K562 (cell line): ENCODE data around the gene ERC2. TPM values are rescaled to one million over a fixed set of nuclear protein-coding genes. Genes with fewer than 3 reads are reported as not detected.

ENCODE experiments used
- ATAC-seq: fragments of 200-7000 bp; cut with Tn5 transposase; 3 replicates; pipeline ENCODE4 v1.9.1; 2020; ENCODE audit warnings: moderate library complexity
- BruUV-seq: library from RNA; stranded (reverse); fragments of 400-500 nt; replicated peaks from 2 replicates; lab custom pipeline; 2021; lab: Mats Ljungman, UMichigan
- CTCF ChIA-PET: fragments of 300-600 bp; formaldehyde crosslinking; extraction: SDS; loops from one replicate; lab custom pipeline; 2021; ENCODE audit warnings: low intra/inter-chr PET ratio; lab: Yijun Ruan, JAX
- POLR2A ChIA-PET: fragments of 300-600, 350-650 bp; sonication (Branson Sonifier 250); formaldehyde crosslinking; extraction: SDS; loops from one replicate; lab custom pipeline; 2021; ENCODE audit warnings: antibody characterized with exemption, inconsistent platforms; lab: Yijun Ruan, JAX
- DNase-seq, 4 experiments: peaks; one replicate each; pipeline versions ENCODE4 v3.0.0 to v3.0.0-alpha.2; 2011 to 2018; ENCODE audit warnings: low spot score in 3 of 4, mixed read lengths in 3 of 4; ENCODE audit errors: extremely low read depth in 1 of 4
- FAIRE-seq: peaks from 2 replicates; lab custom pipeline; 2011; peaks lifted over from hg19 to GRCh38; lab: Jason Lieb, UNC
- H2AFZ ChIP-seq: 2 replicates; pipeline ENCODE4 v1.6.0; 2011; ENCODE audit warnings: low read depth, low read length, control low read depth, inconsistent platforms
- H3K27ac ChIP-seq: fragments of 200-600 bp; 3 replicates; pipeline ENCODE4 v1.8.0; 2011; ENCODE audit warnings: low read depth, mild to moderate bottlenecking, control low read depth, inconsistent platforms, low read length, moderate library complexity, mixed read lengths; ENCODE audit errors: extremely low read depth
- H3K27me3 ChIP-seq, 2 experiments: fragments of 300-600 bp in 1 of 2; 2 replicates in 1 of 2; 3 replicates in 1 of 2; pipeline versions ENCODE4 v1.6.0 to v1.8.0; 2011; ENCODE audit warnings: inconsistent platforms in 2 of 2, low read length in 2 of 2, mild to moderate bottlenecking in 1 of 2, mixed read lengths in 1 of 2, moderate library complexity in 1 of 2; ENCODE audit not compliant: control insufficient read depth in 2 of 2, insufficient read depth in 2 of 2
- H3K36me3 ChIP-seq: fragments of 300-600 bp; 3 replicates; pipeline ENCODE4 v1.8.0; 2011; ENCODE audit warnings: mild to moderate bottlenecking, low read length, inconsistent platforms; ENCODE audit not compliant: control insufficient read depth, insufficient read depth
- H3K4me1 ChIP-seq, 2 experiments: fragments of 200-600 bp in 1 of 2; replicated peaks in 1 of 2; 2 replicates in 1 of 2; 3 replicates in 1 of 2; pipeline versions ENCODE4 v1.5.1 to v1.8.0; 2011; ENCODE audit warnings: inconsistent platforms in 2 of 2, low read length in 2 of 2, mild to moderate bottlenecking in 1 of 2, mixed read lengths in 1 of 2, moderate library complexity in 1 of 2; ENCODE audit not compliant: control insufficient read depth in 2 of 2, insufficient read depth in 2 of 2
- H3K4me2 ChIP-seq: 2 replicates; pipeline ENCODE4 v1.6.1; 2011; ENCODE audit warnings: low read length, control low read depth, inconsistent platforms, mixed read lengths; ENCODE audit not compliant: insufficient read depth
- H3K4me3 ChIP-seq: fragments of 200-600 bp; sonication (generic), shearing (Covaris generic); 2 replicates; pipeline ENCODE4 v1.5.1; 2016; ENCODE audit warnings: control low read depth, inconsistent platforms
- H3K79me2 ChIP-seq: fragments of 200-600 bp; 3 replicates; pipeline ENCODE4 v1.8.0; 2011; ENCODE audit warnings: low read length, inconsistent platforms; ENCODE audit not compliant: control insufficient read depth, insufficient read depth
- H3K9ac ChIP-seq, 2 experiments: 2 replicates each; pipeline versions ENCODE4 v1.6.0 to v1.6.1; 2011; ENCODE audit warnings: low read depth in 2 of 2, low read length in 2 of 2, control low read depth in 1 of 2, inconsistent platforms in 1 of 2, mild to moderate bottlenecking in 1 of 2, mixed read lengths in 1 of 2; ENCODE audit not compliant: insufficient read depth in 1 of 2
- H3K9me1 ChIP-seq: one replicate; pipeline ENCODE4 v1.6.0; 2011; ENCODE audit warnings: inconsistent platforms, mild to moderate bottlenecking, low read length, moderate library complexity; ENCODE audit not compliant: control insufficient read depth, insufficient read depth
- H3K9me3 ChIP-seq: replicated peaks from 2 replicates; pipeline ENCODE4 v1.5.1; 2011; ENCODE audit warnings: low read depth, low read length, inconsistent platforms; ENCODE audit not compliant: control insufficient read depth, insufficient read depth
- H4K20me1 ChIP-seq: replicated peaks from 2 replicates; pipeline ENCODE4 v1.6.1; 2011; ENCODE audit warnings: low read length, inconsistent platforms, mixed read lengths; ENCODE audit not compliant: control insufficient read depth, insufficient read depth
- MEF2D ChIP-seq: conservative IDR thresholded peaks from 2 replicates; pipeline ENCODE4 v1.6.1; 2016; ENCODE audit warnings: low read depth, missing genetic modification characterization, missing compliant biosample characterization
- WGBS: fragments of 100-300 bp; shearing (Covaris generic); methylation state at CpG from one replicate; pipeline ENCODE4 v1.1.6; 2016; ENCODE audit warnings: low coverage, mixed read lengths; ENCODE audit not compliant: insufficient coverage; ENCODE audit errors: missing lambda C conversion rate; 5-methylcytosine and 5-hydroxymethylcytosine counted together
- in situ Hi-C: fragments of 300-500 bp; cut with MboI; formaldehyde crosslinking; loops from 4 replicates; pipeline ENCODE4 v1.15.0; 2018; ENCODE audit warnings: inconsistent platforms, mixed read lengths
- intact Hi-C: fragments of 100-400 bp; cut with micrococcal nuclease; formaldehyde crosslinking; loops from 2 replicates; pipeline ENCODE4 v1.14.2; 2022
- polyA plus RNA-seq, 8 experiments: library from polyadenylated mRNA; depleted of rRNA in 4 of 8; stranded (reverse) in 5 of 8; unstranded in 3 of 8; fragments of >200 nt; fragmentation: Nextera tagmentation in 2 of 8; fragmentation: Illumina TruSeq in 1 of 8; extraction: Ambion mirVana in 2 of 8; extraction: Trizol in 1 of 8; gene quantifications; 2 replicates each; pipeline versions ENCODE4 v1.2.1 to v1.2.3, GENCODE V29; 2011 to 2014; ENCODE audit warnings: inconsistent platforms in 1 of 8, missing spikeins in 1 of 8
- total RNA-seq, 7 experiments: library from RNA; depleted of rRNA in 6 of 7; stranded (reverse); fragments of >200 nt in 6 of 7; fragmentation: Illumina TruSeq in 2 of 7; extraction: Trizol in 2 of 7; gene quantifications; 2 replicates each; pipeline versions ENCODE4 v1.2.1 to v1.2.3, GENCODE V29; 2011 to 2021; ENCODE audit warnings: low replicate concordance in 1 of 7
- TF ChIP-seq, protein P1 (sequence below): sonication (generic); formaldehyde crosslinking; IDR thresholded peaks from 2 replicates; pipeline ENCODE4 v1.8.0; 2023; ENCODE audit warnings: missing genetic modification reagents, mild to moderate bottlenecking, borderline replicate concordance
- TF ChIP-seq, protein P2 (sequence below): sonication (generic); formaldehyde crosslinking; IDR thresholded peaks from 2 replicates; pipeline ENCODE4 v1.8.0; 2023; ENCODE audit warnings: mild to moderate bottlenecking, missing genetic modification reagents

The ERC2 gene
- total and polyA plus RNA-seq, 9 of the 15 experiments (the other 6 are each of a cell fraction or from before 2014, with no cell fraction given), result 0.04 to 0.18 (median 0.07) TPM; not detected in 2

DNA sequence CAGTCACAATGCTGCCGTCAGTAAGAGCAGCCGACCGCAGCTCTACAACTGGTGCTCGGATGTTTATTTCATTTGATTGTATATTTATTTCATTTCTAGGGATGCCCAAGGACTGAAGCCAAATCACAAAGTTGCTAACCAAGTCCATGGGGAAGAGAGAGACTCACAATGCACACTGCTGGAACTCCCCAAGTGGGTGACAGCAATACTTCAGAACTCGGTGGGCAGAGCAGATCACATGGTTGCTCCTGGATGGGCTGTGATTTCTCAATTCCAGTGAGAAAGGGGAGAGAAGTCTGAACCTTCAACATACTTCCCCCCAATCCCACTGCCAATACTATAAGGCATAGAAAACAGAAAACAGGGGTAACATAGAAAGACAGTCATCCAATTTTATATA, 715.4 kb downstream of the ERC2 start (continued):
- TF ChIP-seq, protein P1, sequence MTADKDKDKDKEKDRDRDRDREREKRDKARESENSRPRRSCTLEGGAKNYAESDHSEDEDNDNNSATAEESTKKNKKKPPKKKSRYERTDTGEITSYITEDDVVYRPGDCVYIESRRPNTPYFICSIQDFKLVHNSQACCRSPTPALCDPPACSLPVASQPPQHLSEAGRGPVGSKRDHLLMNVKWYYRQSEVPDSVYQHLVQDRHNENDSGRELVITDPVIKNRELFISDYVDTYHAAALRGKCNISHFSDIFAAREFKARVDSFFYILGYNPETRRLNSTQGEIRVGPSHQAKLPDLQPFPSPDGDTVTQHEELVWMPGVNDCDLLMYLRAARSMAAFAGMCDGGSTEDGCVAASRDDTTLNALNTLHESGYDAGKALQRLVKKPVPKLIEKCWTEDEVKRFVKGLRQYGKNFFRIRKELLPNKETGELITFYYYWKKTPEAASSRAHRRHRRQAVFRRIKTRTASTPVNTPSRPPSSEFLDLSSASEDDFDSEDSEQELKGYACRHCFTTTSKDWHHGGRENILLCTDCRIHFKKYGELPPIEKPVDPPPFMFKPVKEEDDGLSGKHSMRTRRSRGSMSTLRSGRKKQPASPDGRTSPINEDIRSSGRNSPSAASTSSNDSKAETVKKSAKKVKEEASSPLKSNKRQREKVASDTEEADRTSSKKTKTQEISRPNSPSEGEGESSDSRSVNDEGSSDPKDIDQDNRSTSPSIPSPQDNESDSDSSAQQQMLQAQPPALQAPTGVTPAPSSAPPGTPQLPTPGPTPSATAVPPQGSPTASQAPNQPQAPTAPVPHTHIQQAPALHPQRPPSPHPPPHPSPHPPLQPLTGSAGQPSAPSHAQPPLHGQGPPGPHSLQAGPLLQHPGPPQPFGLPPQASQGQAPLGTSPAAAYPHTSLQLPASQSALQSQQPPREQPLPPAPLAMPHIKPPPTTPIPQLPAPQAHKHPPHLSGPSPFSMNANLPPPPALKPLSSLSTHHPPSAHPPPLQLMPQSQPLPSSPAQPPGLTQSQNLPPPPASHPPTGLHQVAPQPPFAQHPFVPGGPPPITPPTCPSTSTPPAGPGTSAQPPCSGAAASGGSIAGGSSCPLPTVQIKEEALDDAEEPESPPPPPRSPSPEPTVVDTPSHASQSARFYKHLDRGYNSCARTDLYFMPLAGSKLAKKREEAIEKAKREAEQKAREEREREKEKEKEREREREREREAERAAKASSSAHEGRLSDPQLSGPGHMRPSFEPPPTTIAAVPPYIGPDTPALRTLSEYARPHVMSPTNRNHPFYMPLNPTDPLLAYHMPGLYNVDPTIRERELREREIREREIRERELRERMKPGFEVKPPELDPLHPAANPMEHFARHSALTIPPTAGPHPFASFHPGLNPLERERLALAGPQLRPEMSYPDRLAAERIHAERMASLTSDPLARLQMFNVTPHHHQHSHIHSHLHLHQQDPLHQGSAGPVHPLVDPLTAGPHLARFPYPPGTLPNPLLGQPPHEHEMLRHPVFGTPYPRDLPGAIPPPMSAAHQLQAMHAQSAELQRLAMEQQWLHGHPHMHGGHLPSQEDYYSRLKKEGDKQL, result no peak
- no peak for TF ChIP-seq MEF2D (tag)

DNA sequence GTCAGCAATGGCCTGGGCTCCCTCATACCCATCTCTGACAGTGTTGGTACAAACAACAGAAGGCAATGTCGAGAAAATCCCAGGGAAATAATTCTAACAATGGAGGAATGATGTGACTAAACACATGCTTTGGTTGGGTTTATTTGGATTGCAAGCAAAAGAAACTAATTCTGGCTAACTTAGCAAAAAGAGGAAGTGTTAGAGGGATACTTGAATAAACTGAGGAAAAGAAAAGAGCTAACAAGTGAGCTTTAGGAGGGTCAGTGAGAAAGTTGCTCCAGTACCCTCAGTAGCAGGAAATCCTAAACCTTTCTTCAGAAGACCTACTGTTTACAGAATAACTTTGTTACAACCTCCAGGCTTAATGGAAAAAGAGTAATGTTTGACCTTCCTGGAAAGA, 716.5 kb downstream of the ERC2 start:
- Histone ChIP-seq H3K4me3 (no peak overlapping the region), H3K27ac (no peak overlapping the region), H2AFZ (no peak overlapping the region), H3K9ac (no peak overlapping the region), H4K20me1 (no peaks in the 10 kb centered on the region), H3K36me3 (no peaks in the 10 kb centered on the region), H3K4me1 (no peaks in the 10 kb centered on the region), H3K27me3 (no peaks in the 10 kb centered on the region), H3K9me3 (no peaks in the 10 kb centered on the region), H3K4me2 (no peak overlapping the region), H3K9me1 (no peaks in the 10 kb centered on the region), H3K79me2 (no peaks in the 10 kb centered on the region)
- TF ChIP-seq, protein P2, sequence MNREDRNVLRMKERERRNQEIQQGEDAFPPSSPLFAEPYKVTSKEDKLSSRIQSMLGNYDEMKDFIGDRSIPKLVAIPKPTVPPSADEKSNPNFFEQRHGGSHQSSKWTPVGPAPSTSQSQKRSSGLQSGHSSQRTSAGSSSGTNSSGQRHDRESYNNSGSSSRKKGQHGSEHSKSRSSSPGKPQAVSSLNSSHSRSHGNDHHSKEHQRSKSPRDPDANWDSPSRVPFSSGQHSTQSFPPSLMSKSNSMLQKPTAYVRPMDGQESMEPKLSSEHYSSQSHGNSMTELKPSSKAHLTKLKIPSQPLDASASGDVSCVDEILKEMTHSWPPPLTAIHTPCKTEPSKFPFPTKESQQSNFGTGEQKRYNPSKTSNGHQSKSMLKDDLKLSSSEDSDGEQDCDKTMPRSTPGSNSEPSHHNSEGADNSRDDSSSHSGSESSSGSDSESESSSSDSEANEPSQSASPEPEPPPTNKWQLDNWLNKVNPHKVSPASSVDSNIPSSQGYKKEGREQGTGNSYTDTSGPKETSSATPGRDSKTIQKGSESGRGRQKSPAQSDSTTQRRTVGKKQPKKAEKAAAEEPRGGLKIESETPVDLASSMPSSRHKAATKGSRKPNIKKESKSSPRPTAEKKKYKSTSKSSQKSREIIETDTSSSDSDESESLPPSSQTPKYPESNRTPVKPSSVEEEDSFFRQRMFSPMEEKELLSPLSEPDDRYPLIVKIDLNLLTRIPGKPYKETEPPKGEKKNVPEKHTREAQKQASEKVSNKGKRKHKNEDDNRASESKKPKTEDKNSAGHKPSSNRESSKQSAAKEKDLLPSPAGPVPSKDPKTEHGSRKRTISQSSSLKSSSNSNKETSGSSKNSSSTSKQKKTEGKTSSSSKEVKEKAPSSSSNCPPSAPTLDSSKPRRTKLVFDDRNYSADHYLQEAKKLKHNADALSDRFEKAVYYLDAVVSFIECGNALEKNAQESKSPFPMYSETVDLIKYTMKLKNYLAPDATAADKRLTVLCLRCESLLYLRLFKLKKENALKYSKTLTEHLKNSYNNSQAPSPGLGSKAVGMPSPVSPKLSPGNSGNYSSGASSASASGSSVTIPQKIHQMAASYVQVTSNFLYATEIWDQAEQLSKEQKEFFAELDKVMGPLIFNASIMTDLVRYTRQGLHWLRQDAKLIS, result no peak
- intact Hi-C loops, result no loop called here
- DNase-seq (no peak), FAIRE-seq (no peak), ATAC-seq (no peak)
- in situ Hi-C loops, result no loop called here
- no TSS peak for BruUV-seq
- ChIA-PET CTCF (no interaction called here), POLR2A (no interaction called here)
- WGBS, result 0% methylated on average over 1 of the region's 1 CpG
